IMR-90 (cell line): ENCODE data around the gene AGFG1.

ENCODE experiments used
- CTCF ChIP-seq: conservative IDR thresholded peaks from 2 replicates; pipeline ENCODE4 v1.5.1; 2012; ENCODE audit warnings: mild to moderate bottlenecking, low read depth, low read length, improper control_type of control experiment
- RAD21 ChIP-seq: IDR thresholded peaks from 2 replicates; pipeline ENCODE4 v1.6.1; 2012; ENCODE audit warnings: low read length, improper control_type of control experiment

- TF ChIP-seq RAD21 (no peak), CTCF (no peak)
Observed at GRCh38 chr2:227480528-227480927, 8.6 kb downstream of the AGFG1 start.
